Measurements from ENCODE around the gene TMEM208.
A peak's percentile ranks its signal among the peaks of the same experiment; 100 is the strongest.

TMEM208 gene

GRCh38 chr16:67191411-67191994, 35.4 kb upstream of the TMEM208 start:
- no peak for DNase-seq (ENCODE audit: low read depth, low spot score)
- no peak overlapping the region for H3K27ac ChIP-seq

- peak; percentile 75 for DNase-seq (ENCODE audit: low read depth, low spot score)
- peak within 1 kb of the TSS; percentile 56 for H3K27ac ChIP-seq
Observed at GRCh38 chr16:67191995-67192681, 34.8 kb upstream of the TMEM208 start, which contains the start of gene E2F4. Gene E2F4 (plus strand): TSS chr16:67192155. CDS start chr16:67192228, 73 bp downstream.

GRCh38 chr16:67192781-67193361, 34.1 kb upstream of the TMEM208 start:
- peak overlapping the region; percentile 56 for H3K27ac ChIP-seq
- no peak for DNase-seq (ENCODE audit: low read depth, low spot score)

- no peak for DNase-seq (ENCODE audit: low read depth, low spot score)
- no peak overlapping the region for H3K27ac ChIP-seq
Observed at GRCh38 chr16:67193536-67193935, 33.4 kb upstream of the TMEM208 start.

GRCh38 chr16:67194260-67194659, 32.7 kb upstream of the TMEM208 start:
- DNase-seq (ENCODE audit: low read depth, low spot score), result no peak
- no peak overlapping the region for H3K27ac ChIP-seq

- H3K27ac ChIP-seq, result no peak overlapping the region
- DNase-seq (ENCODE audit: low read depth, low spot score), result no peak
Observed at GRCh38 chr16:67195676-67196075, 31.3 kb upstream of the TMEM208 start.

- H3K27ac ChIP-seq, result no peak overlapping the region
- no peak for DNase-seq (ENCODE audit: low read depth, low spot score)
Observed at GRCh38 chr16:67196881-67197280, 30.0 kb upstream of the TMEM208 start.

GRCh38 chr16:67197704-67198103, 29.2 kb upstream of the TMEM208 start:
- peak overlapping the region; percentile 81 for H3K27ac ChIP-seq
- DNase-seq (ENCODE audit: low read depth, low spot score), result no peak

- DNase-seq (ENCODE audit: low read depth, low spot score), result peak; percentile 36
- H3K27ac ChIP-seq, result peak overlapping the region; percentile 81
Observed at GRCh38 chr16:67198238-67198734, 28.6 kb upstream of the TMEM208 start.

- DNase-seq (ENCODE audit: low read depth, low spot score), result no peak
- peak within 1 kb of the TSS; percentile 81 for H3K27ac ChIP-seq
Observed at GRCh38 chr16:67199011-67199807, 27.7 kb upstream of the TMEM208 start, which contains the start of gene ELMO3. Gene ELMO3 (plus strand): TSS chr16:67199131. CDS start chr16:67199327, 196 bp downstream.

- DNase-seq (ENCODE audit: low read depth, low spot score), result no peak
- H3K27ac ChIP-seq, result peak overlapping the region; percentile 81
Observed at GRCh38 chr16:67199808-67200198, 27.1 kb upstream of the TMEM208 start.

GRCh38 chr16:67200491-67200890, 26.4 kb upstream of the TMEM208 start:
- no peak overlapping the region for H3K27ac ChIP-seq
- no peak for DNase-seq (ENCODE audit: low read depth, low spot score)

- H3K27ac ChIP-seq, result no peak overlapping the region
- DNase-seq (ENCODE audit: low read depth, low spot score), result no peak
Observed at GRCh38 chr16:67201411-67202345, 25.3 kb upstream of the TMEM208 start.

GRCh38 chr16:67202426-67202825, 24.5 kb upstream of the TMEM208 start:
- no peak overlapping the region for H3K27ac ChIP-seq
- no peak for DNase-seq (ENCODE audit: low read depth, low spot score)

- H3K27ac ChIP-seq, result no peak overlapping the region
- no peak for DNase-seq (ENCODE audit: low read depth, low spot score)
Observed at GRCh38 chr16:67202956-67203493, 23.9 kb upstream of the TMEM208 start.

- no peak for DNase-seq (ENCODE audit: low read depth, low spot score)
- H3K27ac ChIP-seq, result no peak overlapping the region
Observed at GRCh38 chr16:67204076-67204475, 22.9 kb upstream of the TMEM208 start.

- no peak for DNase-seq (ENCODE audit: low read depth, low spot score)
- H3K27ac ChIP-seq, result peak overlapping the region; percentile 70
Observed at GRCh38 chr16:67206129-67206837, 20.6 kb upstream of the TMEM208 start.

GRCh38 chr16:67206838-67207248, 20.1 kb upstream of the TMEM208 start:
- no peak for DNase-seq (ENCODE audit: low read depth, low spot score)
- H3K27ac ChIP-seq, result peak overlapping the region; percentile 70

All from epithelial cell of prostate (primary cell).